ENCODE results near the gene RAB4B. TPM values are rescaled to one million over a fixed set of nuclear protein-coding genes. Genes with fewer than 3 reads are reported as not detected.
A peak's percentile ranks its signal among the peaks of the same experiment; 100 is the strongest.
"Not testable (repeated sequence)": the region's sequence is repeated elsewhere in the genome, so short reads cannot be mapped to it uniquely, and the experiment has no call there.

Gene RAB4B
- total RNA-seq, 2 donors from 2014 or later, result 20.4 to 23.3 TPM

GRCh38 chr19:40762754-40763470 lies 15.1 kb upstream of the RAB4B start:
- intact Hi-C loops (cut with DNase I), result no loop called here
- Histone ChIP-seq H3K36me3 (replicated peaks in 1 of 2; ENCODE audit: insufficient read depth in 1 of 2, low read depth in 2 of 2) (peaks cover 32 to 70% of the 10 kb centered on the region in 2 donors), H3K9me3 (no peaks in the 10 kb centered on the region), H3K27me3 (no peaks in the 10 kb centered on the region), H3K27ac (peak overlapping the region in 1 of 4 donors; percentile 15), H3K4me3 (no peak overlapping the region), H3K4me1 (no peaks in the 10 kb centered on the region)
- ATAC-seq, result no peak
- no peak for DNase-seq
- TF ChIP-seq CTCF (IDR thresholded peaks at IDR 0.05) (no peak), POLR2A (IDR thresholded peaks at IDR 0.05) (no peak)
- 93 to 94% methylated on average over 16 to 17 of the region's 17 CpGs for WGBS, 2 donors

GRCh38 chr19:40763526-40763925 lies 14.5 kb upstream of the RAB4B start:
- H3K36me3 ChIP-seq (replicated peaks in 1 of 2; ENCODE audit: insufficient read depth in 1 of 2, low read depth in 2 of 2), result peaks cover 32 to 65% of the 10 kb centered on the region in 2 donors
- H3K4me3 ChIP-seq, result no peak overlapping the region
- H3K27ac ChIP-seq, result no peak overlapping the region
- H3K27me3 ChIP-seq, result no peaks in the 10 kb centered on the region
- DNase-seq, result no peak
- no peak for ATAC-seq
- WGBS, 2 donors, result 85 to 89% methylated on average over 6 to 7 of the region's 7 CpGs
- no peaks in the 10 kb centered on the region for H3K4me1 ChIP-seq
- H3K9me3 ChIP-seq, result no peaks in the 10 kb centered on the region
- intact Hi-C loops (cut with DNase I), result no loop called here
- no peak for TF ChIP-seq CTCF (IDR thresholded peaks at IDR 0.05)
- no peak for TF ChIP-seq POLR2A (IDR thresholded peaks at IDR 0.05)

GRCh38 chr19:40763963-40764362 lies 14.1 kb upstream of the RAB4B start:
- H3K9me3 ChIP-seq, result no peaks in the 10 kb centered on the region
- no peaks in the 10 kb centered on the region for H3K4me1 ChIP-seq
- no peak overlapping the region for H3K4me3 ChIP-seq
- no peak overlapping the region for H3K27ac ChIP-seq
- intact Hi-C loops (cut with DNase I), result no loop called here
- 87 to 91% methylated on average over 10 of the region's 10 CpGs for WGBS, 2 donors
- TF ChIP-seq POLR2A (IDR thresholded peaks at IDR 0.05), result no peak
- TF ChIP-seq CTCF (IDR thresholded peaks at IDR 0.05), result no peak
- ATAC-seq (no peak), DNase-seq (no peak)
- peaks cover 32 to 61% of the 10 kb centered on the region in 2 donors for H3K36me3 ChIP-seq (replicated peaks in 1 of 2; ENCODE audit: insufficient read depth in 1 of 2, low read depth in 2 of 2)
- no peaks in the 10 kb centered on the region for H3K27me3 ChIP-seq

- ATAC-seq; H3K27ac ChIP-seq; H3K4me1 ChIP-seq; intact Hi-C loops (cut with DNase I); H3K4me3 ChIP-seq; DNase-seq; H3K27me3 ChIP-seq; H3K9me3 ChIP-seq: not testable (repeated sequence)
- peaks cover 32 to 40% of the 10 kb centered on the region in 2 donors for H3K36me3 ChIP-seq (replicated peaks in 1 of 2; ENCODE audit: insufficient read depth in 1 of 2, low read depth in 2 of 2)
- 94 to 96% methylated on average over 12 to 13 of the region's 13 CpGs for WGBS, 2 donors
Measured at GRCh38 chr19:40766385-40766784, 11.7 kb upstream of the RAB4B start.

- no peak for DNase-seq
- WGBS, 2 donors, result 61 to 80% methylated on average over 5 of the region's 5 CpGs
- no peak for ATAC-seq
Measured at GRCh38 chr19:40768869-40769268, 9.2 kb upstream of the RAB4B start.

GRCh38 chr19:40771101-40771862 lies 6.8 kb upstream of the RAB4B start:
- WGBS, 2 donors, result 88 to 90% methylated on average over 10 of the region's 10 CpGs
- H3K4me3 ChIP-seq; intact Hi-C loops (cut with DNase I); H3K9me3 ChIP-seq; ATAC-seq; H3K27ac ChIP-seq; DNase-seq; H3K4me1 ChIP-seq; H3K36me3 ChIP-seq (replicated peaks in 1 of 2; ENCODE audit: insufficient read depth in 1 of 2, low read depth in 2 of 2); H3K27me3 ChIP-seq: not testable (repeated sequence)

More at GRCh38 chr19:40768869-40769268, 9.2 kb upstream of the RAB4B start:
- TF ChIP-seq CTCF (IDR thresholded peaks at IDR 0.05) (no peak), POLR2A (IDR thresholded peaks at IDR 0.05) (no peak)
- H3K4me1 ChIP-seq, result no peaks in the 10 kb centered on the region
- no peaks in the 10 kb centered on the region for H3K27me3 ChIP-seq
- H3K4me3 ChIP-seq, result no peak overlapping the region
- peaks cover 16 to 19% of the 10 kb centered on the region in 2 donors for H3K36me3 ChIP-seq (replicated peaks in 1 of 2; ENCODE audit: insufficient read depth in 1 of 2, low read depth in 2 of 2)
- intact Hi-C loops (cut with DNase I), result no loop called here
- H3K27ac ChIP-seq, result no peak overlapping the region
- H3K9me3 ChIP-seq, result no peaks in the 10 kb centered on the region

All from body of pancreas (tissue), 4 donors.